ENCODE results near the gene CFAP46. TPM values are rescaled to one million over a fixed set of nuclear protein-coding genes. Genes with fewer than 3 reads are reported as not detected.

The CFAP46 gene
- total and polyA plus RNA-seq, 2 donors (not counting 1 experiment from before 2014, with no cell fraction given) = 0.07 TPM; not detected in 1

DNA sequence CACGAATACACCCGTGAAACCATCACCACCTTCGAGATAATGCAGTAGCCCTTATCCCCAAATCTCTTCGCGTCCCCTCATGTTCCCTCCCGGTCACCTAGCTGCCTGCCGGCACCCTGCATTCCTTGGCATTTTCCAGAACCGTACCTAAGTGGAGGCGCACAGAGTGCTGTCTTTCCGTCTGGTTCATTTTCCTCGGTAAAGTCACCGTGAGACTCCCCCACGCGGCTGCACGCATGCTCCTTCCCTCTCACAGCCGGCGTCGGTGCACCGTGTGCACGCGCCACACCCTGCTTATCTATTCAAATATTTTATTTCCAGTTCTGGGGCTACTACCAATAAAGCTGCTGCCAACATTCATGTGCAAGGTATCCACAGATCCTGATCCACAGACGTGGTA, 90.9 kb downstream of the CFAP46 start:
- H3K9me3 ChIP-seq (ENCODE audit: control extremely low read depth in 1 of 3, control insufficient read depth in 2 of 3, insufficient read depth in 1 of 3, low read length in 2 of 3) = peaks cover 0 to 19% (median 3%) of the 10 kb centered on the region in 3 donors
- Mint-ChIP-seq H3K9me3 (ENCODE audit: insufficient read depth) (no peaks in the 10 kb centered on the region), H3K27ac (no peak overlapping the region), H3K27me3 (peaks cover 14% of the 10 kb centered on the region), H3K4me3 (no peak overlapping the region), H3K4me1 (peaks cover 11% of the 10 kb centered on the region)
- DNase-seq (no peak), ATAC-seq (ENCODE audit: low read depth) (no peak)
- H2AFZ ChIP-seq (ENCODE audit: insufficient read depth, low read depth, low read length, poor library complexity, severe bottlenecking) = no peak overlapping the region
- H3K9ac ChIP-seq (ENCODE audit: low read length) = no peak overlapping the region
- H3K79me2 ChIP-seq (ENCODE audit: control insufficient read depth, insufficient read depth, low read length) = no peaks in the 10 kb centered on the region
- H3K27me3 ChIP-seq (replicated peaks in 1 of 4; ENCODE audit: control extremely low read depth in 1 of 4, control insufficient read depth in 3 of 4, insufficient read depth in 4 of 4, low read length in 3 of 4) = no peaks in the 10 kb centered on the region
- H3K4me3 ChIP-seq (ENCODE audit: control extremely low read depth in 1 of 5, extremely low read depth in 1 of 5, insufficient read depth in 1 of 5, low read depth in 2 of 5, low read length in 4 of 5) = no peak overlapping the region
- CTCF ChIA-PET = no interaction called here
- intact Hi-C loops (cut with micrococcal nuclease) = no loop called here
- H3K4me1 ChIP-seq (ENCODE audit: control insufficient read depth in 2 of 2, insufficient read depth in 2 of 2, low read length in 2 of 2) = peaks cover 12 to 13% of the 10 kb centered on the region in 2 donors
- H3K36me3 ChIP-seq (replicated peaks in 1 of 2; ENCODE audit: control extremely low read depth in 1 of 2, control insufficient read depth in 1 of 2, extremely low read depth in 1 of 2, insufficient read depth in 2 of 2, low read length in 1 of 2) = no peaks in the 10 kb centered on the region
- H3K27ac ChIP-seq (ENCODE audit: low read length in 2 of 2) = no peak overlapping the region
- no peaks in the 10 kb centered on the region for H4K20me1 ChIP-seq (ENCODE audit: control insufficient read depth, insufficient read depth, low read length, poor library complexity, severe bottlenecking)
- TF ChIP-seq EZH2 (IDR thresholded peaks at IDR 0.05; ENCODE audit: borderline replicate concordance, insufficient read depth, low read depth, low read length, poor library complexity, severe bottlenecking) (no peak), CTCF (IDR thresholded peaks at IDR 0.05) (no peak)
- POLR2A ChIA-PET = no interaction called here
- H3K4me2 ChIP-seq (replicated peaks; ENCODE audit: low read depth, low read length, poor library complexity, severe bottlenecking) = no peak overlapping the region
- 93% methylated on average over 19 of the region's 22 CpGs for WGBS (ENCODE audit: insufficient coverage)

DNA sequence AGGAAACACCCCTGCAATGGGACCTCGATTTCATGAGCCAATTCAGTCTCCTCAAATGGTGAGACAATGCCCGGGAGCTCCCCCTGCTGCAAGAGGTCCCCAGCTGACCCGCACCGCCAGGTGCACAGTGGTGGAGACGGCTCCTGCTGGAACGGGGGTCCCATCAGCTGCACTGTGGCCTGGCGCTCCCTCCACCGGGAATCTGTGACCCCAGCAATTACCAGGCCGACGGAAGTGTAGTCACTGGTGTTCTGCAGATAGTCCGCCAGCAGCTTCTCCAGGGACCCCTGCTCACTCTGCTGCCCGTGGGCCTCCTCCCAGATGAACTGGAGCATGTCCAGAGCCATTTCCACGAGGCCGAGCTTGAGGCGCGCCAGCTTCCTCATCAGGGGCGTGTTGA, 91.5 kb downstream of the CFAP46 start:
- intact Hi-C loops (cut with micrococcal nuclease) = no loop called here
- no peaks in the 10 kb centered on the region for H3K27me3 ChIP-seq (replicated peaks in 1 of 4; ENCODE audit: control extremely low read depth in 1 of 4, control insufficient read depth in 3 of 4, insufficient read depth in 4 of 4, low read length in 3 of 4)
- no peak overlapping the region for H3K4me3 Mint-ChIP-seq
- H3K79me2 ChIP-seq (ENCODE audit: control insufficient read depth, insufficient read depth, low read length) = no peaks in the 10 kb centered on the region
- no peaks in the 10 kb centered on the region for H4K20me1 ChIP-seq (ENCODE audit: control insufficient read depth, insufficient read depth, low read length, poor library complexity, severe bottlenecking)
- no peak overlapping the region for H3K27ac ChIP-seq (ENCODE audit: low read length in 2 of 2)
- H3K9me3 ChIP-seq (ENCODE audit: control extremely low read depth in 1 of 3, control insufficient read depth in 2 of 3, insufficient read depth in 1 of 3, low read length in 2 of 3) = peaks cover 0 to 17% (median 3%) of the 10 kb centered on the region in 3 donors
- H3K4me1 ChIP-seq (ENCODE audit: control insufficient read depth in 2 of 2, insufficient read depth in 2 of 2, low read length in 2 of 2) = peaks cover 12 to 13% of the 10 kb centered on the region in 2 donors
- H3K4me3 ChIP-seq (ENCODE audit: control extremely low read depth in 1 of 5, extremely low read depth in 1 of 5, insufficient read depth in 1 of 5, low read depth in 2 of 5, low read length in 4 of 5) = no peak overlapping the region
- TF ChIP-seq EZH2 (IDR thresholded peaks at IDR 0.05; ENCODE audit: borderline replicate concordance, insufficient read depth, low read depth, low read length, poor library complexity, severe bottlenecking) (no peak), CTCF (IDR thresholded peaks at IDR 0.05) (no peak)
- 89% methylated on average over 17 of the region's 17 CpGs for WGBS (ENCODE audit: insufficient coverage)
- ChIA-PET CTCF (no interaction called here), POLR2A (no interaction called here)
- ATAC-seq (ENCODE audit: low read depth) (no peak), DNase-seq (no peak)
- no peak overlapping the region for H3K9ac ChIP-seq (ENCODE audit: low read length)
- no peak overlapping the region for H2AFZ ChIP-seq (ENCODE audit: insufficient read depth, low read depth, low read length, poor library complexity, severe bottlenecking)
- H3K36me3 ChIP-seq (replicated peaks in 1 of 2; ENCODE audit: control extremely low read depth in 1 of 2, control insufficient read depth in 1 of 2, extremely low read depth in 1 of 2, insufficient read depth in 2 of 2, low read length in 1 of 2) = no peaks in the 10 kb centered on the region
- peaks cover 11% of the 10 kb centered on the region for H3K4me1 Mint-ChIP-seq
- no peaks in the 10 kb centered on the region for H3K9me3 Mint-ChIP-seq (ENCODE audit: insufficient read depth)
- H3K27me3 Mint-ChIP-seq = peaks cover 12% of the 10 kb centered on the region
- no peak overlapping the region for H3K4me2 ChIP-seq (replicated peaks; ENCODE audit: low read depth, low read length, poor library complexity, severe bottlenecking)
- no peak overlapping the region for H3K27ac Mint-ChIP-seq
